SK-N-SH (cell line): Measurements from ENCODE around the gene DEPP1. TPM values are rescaled to one million over a fixed set of nuclear protein-coding genes. Genes with fewer than 3 reads are reported as not detected.

ENCODE experiments used
- CTCF ChIA-PET: fragments of 300-600, 350-600 bp; formaldehyde crosslinking; extraction: SDS; loops from one replicate; lab custom pipeline; 2021; lab: Yijun Ruan, JAX
- POLR2A ChIA-PET: fragments of 350-600 bp; sonication (Branson Sonifier 250); formaldehyde crosslinking; extraction: SDS; loops from one replicate; lab custom pipeline; 2020; ENCODE audit warnings: antibody characterized with exemption, inconsistent platforms; lab: Yijun Ruan, JAX
- DNase-seq: peaks from one replicate; pipeline ENCODE4 v3.0.0; 2012
- H2AFZ ChIP-seq: fragments of 200-600 bp; sonication (generic); 2 replicates; pipeline ENCODE4 v1.8.1; 2016; ENCODE audit warnings: antibody characterized with exemption, mild to moderate bottlenecking, low read depth
- H3F3A ChIP-seq: fragments of 200-600 bp; sonication (generic); replicated peaks from 2 replicates; pipeline ENCODE3; 2016; ENCODE audit warnings: antibody characterized with exemption, mild to moderate bottlenecking; ENCODE audit not compliant: insufficient read depth
- H3K27ac ChIP-seq, 2 experiments: fragments of 200-500 bp in 1 of 2; fragments of 200-600 bp in 1 of 2; sonication (Bioruptor generic) in 1 of 2; sonication (generic), shearing (Covaris generic) in 1 of 2; 2 replicates each; pipeline versions ENCODE4 v1.5.1 to v1.6.1; 2014 to 2016; ENCODE audit warnings: low read depth in 2 of 2, inconsistent platforms in 1 of 2, low read length in 1 of 2, mild to moderate bottlenecking in 1 of 2, mixed read lengths in 1 of 2
- H3K27me3 ChIP-seq: fragments of 200-600 bp; sonication (generic), shearing (Covaris generic); 2 replicates; pipeline ENCODE4 v1.6.1; 2016; ENCODE audit warnings: mixed run types; ENCODE audit not compliant: insufficient read depth
- H3K36me3 ChIP-seq, 2 experiments: fragments of 200-500 bp in 1 of 2; fragments of 200-600 bp in 1 of 2; sonication (Bioruptor generic) in 1 of 2; sonication (generic) in 1 of 2; replicated peaks in 1 of 2; 2 replicates each; pipeline versions ENCODE3 to v1.5.1; 2014 to 2016; ENCODE audit warnings: low read length in 1 of 2, mild to moderate bottlenecking in 1 of 2; ENCODE audit not compliant: insufficient read depth in 2 of 2, control insufficient read depth in 1 of 2
- H3K4me1 ChIP-seq, 2 experiments: fragments of 200-500 bp in 1 of 2; fragments of 200-600 bp in 1 of 2; sonication (Bioruptor generic) in 1 of 2; sonication (generic), shearing (Covaris generic) in 1 of 2; 2 replicates each; pipeline versions ENCODE4 v1.5.1 to v1.6.1; 2014 to 2016; ENCODE audit warnings: low read depth in 1 of 2, low read length in 1 of 2, mixed run types in 1 of 2; ENCODE audit not compliant: insufficient read depth in 2 of 2, control insufficient read depth in 1 of 2
- H3K4me2 ChIP-seq: fragments of 200-600 bp; sonication (generic), shearing (Covaris generic); 2 replicates; pipeline ENCODE4 v1.6.1; 2017; ENCODE audit warnings: mixed run types
- H3K4me3 ChIP-seq, 2 experiments: fragments of 200-500 bp in 1 of 2; fragments of 200-600 bp in 1 of 2; sonication (Bioruptor generic) in 1 of 2; sonication (generic), shearing (Covaris generic) in 1 of 2; 2 replicates each; pipeline versions ENCODE4 v1.5.1 to v1.8.1; 2014 to 2016; ENCODE audit warnings: low read depth in 2 of 2, inconsistent platforms in 1 of 2, low read length in 1 of 2, mild to moderate bottlenecking in 1 of 2, mixed read lengths in 1 of 2, moderate library complexity in 1 of 2
- H3K79me2 ChIP-seq: fragments of 200-600 bp; sonication (generic); 2 replicates; pipeline ENCODE4 v1.8.1; 2017; ENCODE audit warnings: mild to moderate bottlenecking; ENCODE audit not compliant: insufficient read depth
- H3K9ac ChIP-seq: fragments of 200-600 bp; sonication (generic); 2 replicates; pipeline ENCODE4 v1.6.1; 2017; ENCODE audit warnings: mixed run types
- H3K9me2 ChIP-seq: fragments of 200-600 bp; sonication (generic); 2 replicates; pipeline ENCODE4 v1.6.1; 2017; ENCODE audit warnings: mixed run types
- H3K9me3 ChIP-seq: fragments of 200-600 bp; sonication (generic); 2 replicates; pipeline ENCODE4 v1.6.1; 2017; ENCODE audit warnings: mixed run types, mild to moderate bottlenecking, moderate library complexity
- H4K20me1 ChIP-seq: fragments of 200-600 bp; sonication (generic); 2 replicates; pipeline ENCODE4 v1.6.1; 2017; ENCODE audit warnings: mild to moderate bottlenecking, mixed run types; ENCODE audit not compliant: insufficient read depth
- CTCF ChIP-seq: fragments of 200-600 bp; sonication (generic); IDR thresholded peaks from 2 replicates; pipeline ENCODE4 v1.6.1; 2017; ENCODE audit warnings: antibody characterized with exemption, mild to moderate bottlenecking, moderate library complexity
- ELF1 ChIP-seq: IDR thresholded peaks from 2 replicates; pipeline ENCODE4 v1.4.0; 2012
- MEF2A ChIP-seq: IDR thresholded peaks from 2 replicates; pipeline ENCODE4 v1.4.0; 2012; ENCODE audit warnings: low read depth, borderline replicate concordance
- MXI1 ChIP-seq: IDR thresholded peaks from 2 replicates; pipeline ENCODE4 v1.6.1; 2012; ENCODE audit warnings: mild to moderate bottlenecking, low read depth, low read length, improper control_type of control experiment
- REST ChIP-seq: IDR thresholded peaks from 2 replicates; pipeline ENCODE4 v1.6.1; 2012; ENCODE audit warnings: mild to moderate bottlenecking, low read depth, low read length, moderate library complexity
- WGBS: methylation state at CpG from one replicate; pipeline ENCODE4 v1.1.6; 2017; ENCODE audit warnings: low lambda C conversion rate; 5-methylcytosine and 5-hydroxymethylcytosine counted together
- polyA plus RNA-seq, 3 experiments: library from polyadenylated mRNA; depleted of rRNA; stranded (reverse); fragments of >200 nt; gene quantifications; 2 replicates each; pipeline ENCODE4 v1.2.3, GENCODE V29; 2012
- TF ChIP-seq, protein P1 (sequence below): IDR thresholded peaks from 2 replicates; pipeline ENCODE4; 2012
- TF ChIP-seq, protein P2 (sequence below): fragments of 150-350 bp; IDR thresholded peaks from 2 replicates; pipeline ENCODE4 v1.6.1; 2016; ENCODE audit warnings: mild to moderate bottlenecking, low read depth, low read length
- TF ChIP-seq, protein P3 (sequence below): IDR thresholded peaks from 2 replicates; pipeline ENCODE4 v1.4.0; 2012; ENCODE audit warnings: low read depth, borderline replicate concordance

The DEPP1 gene
- polyA plus RNA-seq, 1 of the 3 experiments (the other 2 are of a cell fraction): 5.3 TPM

GRCh38 chr10:44981172-44982113 lies 2.8 kb upstream of the DEPP1 start (continued):
- peak; percentile 22; the same call in 1 of the 2 replicates for TF ChIP-seq REST
- TF ChIP-seq, protein P1, sequence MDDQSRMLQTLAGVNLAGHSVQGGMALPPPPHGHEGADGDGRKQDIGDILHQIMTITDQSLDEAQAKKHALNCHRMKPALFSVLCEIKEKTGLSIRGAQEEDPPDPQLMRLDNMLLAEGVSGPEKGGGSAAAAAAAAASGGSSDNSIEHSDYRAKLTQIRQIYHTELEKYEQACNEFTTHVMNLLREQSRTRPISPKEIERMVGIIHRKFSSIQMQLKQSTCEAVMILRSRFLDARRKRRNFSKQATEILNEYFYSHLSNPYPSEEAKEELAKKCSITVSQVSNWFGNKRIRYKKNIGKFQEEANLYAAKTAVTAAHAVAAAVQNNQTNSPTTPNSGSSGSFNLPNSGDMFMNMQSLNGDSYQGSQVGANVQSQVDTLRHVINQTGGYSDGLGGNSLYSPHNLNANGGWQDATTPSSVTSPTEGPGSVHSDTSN: no peak
- no peak for TF ChIP-seq MXI1
- no peak for TF ChIP-seq CTCF

- DNase-seq: no peak
- TF ChIP-seq, protein P2, sequence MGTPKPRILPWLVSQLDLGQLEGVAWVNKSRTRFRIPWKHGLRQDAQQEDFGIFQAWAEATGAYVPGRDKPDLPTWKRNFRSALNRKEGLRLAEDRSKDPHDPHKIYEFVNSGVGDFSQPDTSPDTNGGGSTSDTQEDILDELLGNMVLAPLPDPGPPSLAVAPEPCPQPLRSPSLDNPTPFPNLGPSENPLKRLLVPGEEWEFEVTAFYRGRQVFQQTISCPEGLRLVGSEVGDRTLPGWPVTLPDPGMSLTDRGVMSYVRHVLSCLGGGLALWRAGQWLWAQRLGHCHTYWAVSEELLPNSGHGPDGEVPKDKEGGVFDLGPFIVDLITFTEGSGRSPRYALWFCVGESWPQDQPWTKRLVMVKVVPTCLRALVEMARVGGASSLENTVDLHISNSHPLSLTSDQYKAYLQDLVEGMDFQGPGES: no peak
- TF ChIP-seq ELF1 (no peak), MEF2A (no peak)
- TF ChIP-seq, protein P3, sequence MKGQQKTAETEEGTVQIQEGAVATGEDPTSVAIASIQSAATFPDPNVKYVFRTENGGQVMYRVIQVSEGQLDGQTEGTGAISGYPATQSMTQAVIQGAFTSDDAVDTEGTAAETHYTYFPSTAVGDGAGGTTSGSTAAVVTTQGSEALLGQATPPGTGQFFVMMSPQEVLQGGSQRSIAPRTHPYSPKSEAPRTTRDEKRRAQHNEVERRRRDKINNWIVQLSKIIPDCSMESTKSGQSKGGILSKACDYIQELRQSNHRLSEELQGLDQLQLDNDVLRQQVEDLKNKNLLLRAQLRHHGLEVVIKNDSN: no peak
- Histone ChIP-seq H3K9me3 (no peaks in the 10 kb centered on the region), H3K27ac (peak overlapping the region; percentile 75 to 95), H4K20me1 (no peaks in the 10 kb centered on the region), H3F3A (peaks cover 20% of the 10 kb centered on the region), H3K4me3 (no peak overlapping the region), H3K9me2 (no peaks in the 10 kb centered on the region), H3K4me2 (peak overlapping the region; percentile 24; the same call in 1 of the 2 replicates), H2AFZ (peak overlapping the region; percentile 25; the same call in 1 of the 2 replicates), H3K4me1 (peaks cover 30 to 58% of the 10 kb centered on the region in 2 experiments; a peak in 3 of 4 replicates), H3K27me3 (no peaks in the 10 kb centered on the region), H3K36me3 (no peaks in the 10 kb centered on the region), H3K79me2 (peaks cover 8% of the 10 kb centered on the region), H3K9ac (peak overlapping the region; percentile 62)
- ChIA-PET POLR2A (interaction anchor here (0.6 kb wide), 1 partner anchor 1522 kb away, joined by 3 read pairs; no protein-coding TSS in a partner anchor), CTCF (interaction anchor here (0.8 to 10.6 kb wide), 3 partner anchors 11 to 48 kb away, joined by 3 to 121 read pairs (median 3); no protein-coding TSS in a partner anchor)
- WGBS: 83% methylated on average over 12 of the region's 14 CpGs
Observed at GRCh38 chr10:44980309-44981171, 1.9 kb upstream of the DEPP1 start.
